Activated naive CD8-positive, alpha-beta T cell treated with anti-CD3 and anti-CD28 coated beads for 36 hours (primary cell): ENCODE data around the gene SSR3. TPM values are rescaled to one million over a fixed set of nuclear protein-coding genes. Genes with fewer than 3 reads are reported as not detected.

Experiments
- DNase-seq: peaks from one replicate; pipeline ENCODE4 v3.0.0; 2021
- H3K27ac Mint-ChIP-seq: one replicate; pipeline ENCODE4 v1.8.0; 2022; ENCODE audit warnings: mild to moderate bottlenecking, moderate library complexity, mixed read lengths
- H3K27me3 Mint-ChIP-seq: one replicate; pipeline ENCODE4 v1.8.0; 2022; ENCODE audit warnings: mild to moderate bottlenecking, mixed read lengths
- H3K36me3 Mint-ChIP-seq: one replicate; pipeline ENCODE4 v1.8.0; 2021; ENCODE audit warnings: mild to moderate bottlenecking, mixed read lengths
- H3K4me1 Mint-ChIP-seq: one replicate; pipeline ENCODE4 v1.8.0; 2021; ENCODE audit warnings: mixed read lengths
- H3K4me3 Mint-ChIP-seq: one replicate; pipeline ENCODE4 v1.8.0; 2022; ENCODE audit warnings: mild to moderate bottlenecking, moderate library complexity, mixed read lengths
- H3K9me3 Mint-ChIP-seq: one replicate; pipeline ENCODE4 v1.8.0; 2022; ENCODE audit warnings: mixed read lengths
- total RNA-seq, 2 experiments: library from RNA; stranded (reverse); gene quantifications; one replicate each; pipeline ENCODE4 v1.2.3, GENCODE V29; 2021

The SSR3 gene
- total RNA-seq, 2 experiments from 2014 or later = 175 to 176 TPM

- peaks cover 36% of the 10 kb centered on the region for H3K4me1 Mint-ChIP-seq
- peak overlapping the region; percentile 96 for H3K4me3 Mint-ChIP-seq
- H3K27ac Mint-ChIP-seq = peak overlapping the region; percentile 94
- no peaks in the 10 kb centered on the region for H3K27me3 Mint-ChIP-seq
- DNase-seq = no peak
- no peaks in the 10 kb centered on the region for H3K9me3 Mint-ChIP-seq
- H3K36me3 Mint-ChIP-seq = peaks cover 34% of the 10 kb centered on the region
Measured at GRCh38 chr3:156553705-156554356, 1.1 kb downstream of the SSR3 start.

- Mint-ChIP-seq H3K4me3 (peak overlapping the region; percentile 45), H3K9me3 (no peaks in the 10 kb centered on the region), H3K27ac (no peak overlapping the region), H3K4me1 (peaks cover 36% of the 10 kb centered on the region), H3K27me3 (no peaks in the 10 kb centered on the region), H3K36me3 (peaks cover 39% of the 10 kb centered on the region)
- DNase-seq = no peak
Measured at GRCh38 chr3:156552973-156553372, 1.9 kb downstream of the SSR3 start.

DNA sequence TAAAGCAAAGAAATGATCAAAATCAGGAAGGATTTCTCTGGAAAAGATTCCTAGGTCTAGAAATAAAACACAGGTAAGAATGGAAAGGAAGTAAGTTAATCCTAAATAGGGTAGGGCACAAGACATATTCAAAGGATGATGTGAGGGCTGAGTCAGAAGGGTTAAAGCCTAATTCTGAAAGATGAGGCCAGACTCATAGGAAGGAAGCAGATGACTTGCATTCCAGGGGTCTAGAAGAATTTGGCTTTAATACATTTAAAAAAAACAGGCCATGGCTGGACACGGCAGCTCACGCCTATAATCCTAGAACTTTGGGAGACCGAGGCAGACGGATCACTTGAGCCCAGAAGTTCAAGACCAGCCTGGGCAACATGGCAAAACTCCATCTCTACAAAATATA lies 3.2 kb downstream of the SSR3 start:
- H3K4me1 Mint-ChIP-seq = peaks cover 43% of the 10 kb centered on the region
- no peak overlapping the region for H3K4me3 Mint-ChIP-seq
- no peak for DNase-seq
- H3K27me3 Mint-ChIP-seq = no peaks in the 10 kb centered on the region
- no peaks in the 10 kb centered on the region for H3K9me3 Mint-ChIP-seq
- peaks cover 48% of the 10 kb centered on the region for H3K36me3 Mint-ChIP-seq
- no peak overlapping the region for H3K27ac Mint-ChIP-seq

DNA sequence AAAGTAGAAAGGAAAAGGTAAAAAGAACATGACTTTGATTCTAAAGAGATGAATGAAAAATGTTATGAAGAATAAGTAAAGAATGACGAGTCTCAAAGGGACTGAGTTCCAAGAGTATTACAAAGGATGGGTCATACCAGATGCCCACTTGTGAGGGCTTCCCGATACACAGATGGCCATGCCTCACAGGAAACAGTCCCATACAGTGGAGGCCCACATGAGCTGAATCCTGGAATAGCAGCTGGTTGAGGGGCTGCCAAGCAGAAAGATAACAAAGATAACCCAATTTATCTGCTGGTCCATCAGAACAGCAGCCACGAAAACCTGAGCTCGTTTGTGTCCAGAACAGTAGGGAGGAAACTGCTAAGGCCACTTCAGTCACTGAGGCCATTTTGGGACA lies 3.7 kb downstream of the SSR3 start:
- Mint-ChIP-seq H3K27me3 (no peaks in the 10 kb centered on the region), H3K4me3 (no peak overlapping the region), H3K36me3 (peaks cover 53% of the 10 kb centered on the region), H3K4me1 (peaks cover 48% of the 10 kb centered on the region), H3K27ac (no peak overlapping the region), H3K9me3 (no peaks in the 10 kb centered on the region)
- DNase-seq = no peak

- no peak overlapping the region for H3K27ac Mint-ChIP-seq
- no peak overlapping the region for H3K4me3 Mint-ChIP-seq
- no peaks in the 10 kb centered on the region for H3K9me3 Mint-ChIP-seq
- peaks cover 56% of the 10 kb centered on the region for H3K36me3 Mint-ChIP-seq
- no peaks in the 10 kb centered on the region for H3K27me3 Mint-ChIP-seq
- peaks cover 47% of the 10 kb centered on the region for H3K4me1 Mint-ChIP-seq
- no peak for DNase-seq
Measured at GRCh38 chr3:156548902-156549301, 6.0 kb downstream of the SSR3 start.

DNA sequence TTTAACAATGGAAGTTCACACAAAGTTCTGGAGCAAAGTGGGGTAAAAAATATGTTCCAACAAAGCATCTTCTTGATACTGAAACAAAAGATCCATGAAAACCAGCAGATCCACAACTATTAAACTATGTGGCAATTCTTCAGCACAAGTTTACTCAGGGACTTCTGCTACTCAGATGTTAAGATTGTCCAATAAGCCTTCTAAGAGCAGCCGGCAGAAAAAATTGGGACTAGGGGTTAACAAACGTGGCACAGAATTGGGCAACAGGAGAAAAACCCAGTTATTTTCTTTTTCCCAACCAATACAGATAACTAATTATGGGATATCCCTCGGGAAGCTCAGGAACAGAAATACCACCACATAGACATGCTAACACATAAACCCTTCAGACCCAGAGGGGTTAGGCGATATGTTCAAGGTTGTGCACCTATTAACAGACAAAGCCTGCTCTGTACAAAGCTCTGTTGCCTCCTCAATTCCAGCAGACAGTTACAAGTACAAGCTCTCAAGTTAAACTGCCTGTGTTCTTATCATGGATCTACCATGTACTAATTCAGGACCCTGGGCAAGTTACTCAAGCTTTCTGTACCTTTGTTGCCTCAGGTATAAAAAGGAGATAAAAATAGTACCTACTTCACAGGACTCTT lies 6.8 kb downstream of the SSR3 start:
- DNase-seq = no peak
- H3K27me3 Mint-ChIP-seq = no peaks in the 10 kb centered on the region
- no peak overlapping the region for H3K4me3 Mint-ChIP-seq
- H3K36me3 Mint-ChIP-seq = peaks cover 52% of the 10 kb centered on the region
- no peak overlapping the region for H3K27ac Mint-ChIP-seq
- H3K4me1 Mint-ChIP-seq = peaks cover 44% of the 10 kb centered on the region
- no peaks in the 10 kb centered on the region for H3K9me3 Mint-ChIP-seq

DNA sequence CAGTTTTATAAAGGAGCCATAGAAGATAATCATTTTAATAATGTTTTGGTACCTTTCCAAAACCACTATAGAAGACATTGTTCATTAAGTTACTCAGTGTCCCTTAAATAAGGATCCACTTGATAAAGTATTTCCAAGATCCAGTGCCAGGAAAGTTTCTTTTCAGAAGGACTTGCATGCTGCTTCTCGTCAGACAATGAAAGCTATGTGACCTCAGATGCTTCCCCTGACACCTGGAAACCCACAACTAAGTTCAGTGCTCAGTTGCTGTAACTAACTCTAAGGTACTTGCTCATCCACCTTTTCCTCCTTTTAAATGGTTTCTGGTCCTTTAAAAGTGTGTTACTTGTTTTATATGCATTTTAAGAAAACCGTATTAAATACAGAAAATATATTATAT lies 7.3 kb downstream of the SSR3 start:
- H3K9me3 Mint-ChIP-seq = no peaks in the 10 kb centered on the region
- no peak overlapping the region for H3K4me3 Mint-ChIP-seq
- peaks cover 47% of the 10 kb centered on the region for H3K36me3 Mint-ChIP-seq
- DNase-seq = no peak
- peaks cover 41% of the 10 kb centered on the region for H3K4me1 Mint-ChIP-seq
- no peaks in the 10 kb centered on the region for H3K27me3 Mint-ChIP-seq
- H3K27ac Mint-ChIP-seq = no peak overlapping the region

GRCh38 chr3:156543043-156543555 lies 11.8 kb downstream of the SSR3 start:
- Mint-ChIP-seq H3K4me3 (no peak overlapping the region), H3K9me3 (no peaks in the 10 kb centered on the region), H3K27me3 (no peaks in the 10 kb centered on the region), H3K4me1 (peaks cover 17% of the 10 kb centered on the region), H3K36me3 (peaks cover 24% of the 10 kb centered on the region), H3K27ac (no peak overlapping the region)
- DNase-seq = no peak

GRCh38 chr3:156542101-156543042 lies 12.5 kb downstream of the SSR3 start:
- H3K4me1 Mint-ChIP-seq = peaks cover 16% of the 10 kb centered on the region
- H3K36me3 Mint-ChIP-seq = peaks cover 20% of the 10 kb centered on the region
- H3K4me3 Mint-ChIP-seq = no peak overlapping the region
- DNase-seq = no peak
- no peaks in the 10 kb centered on the region for H3K9me3 Mint-ChIP-seq
- no peak overlapping the region for H3K27ac Mint-ChIP-seq
- H3K27me3 Mint-ChIP-seq = no peaks in the 10 kb centered on the region

DNA sequence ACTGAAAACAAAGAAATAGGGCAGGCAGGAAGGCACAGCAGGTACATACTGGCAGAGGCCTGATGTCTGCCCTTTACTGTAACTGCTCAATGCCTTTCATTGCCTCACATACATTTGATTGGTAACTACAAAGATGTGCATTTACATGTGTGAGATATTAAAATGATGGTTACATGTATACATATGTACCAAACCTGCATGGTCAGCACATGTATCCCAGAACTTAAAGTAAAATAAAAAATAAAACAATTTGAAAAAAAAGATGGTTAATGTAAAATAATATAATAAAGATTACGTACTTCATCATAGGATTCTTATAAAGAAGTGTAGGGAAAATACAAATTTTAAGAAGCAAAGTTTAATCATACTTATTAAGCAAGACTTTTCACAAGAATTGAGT lies 15.1 kb downstream of the SSR3 start:
- no peak for DNase-seq
- Mint-ChIP-seq H3K9me3 (no peaks in the 10 kb centered on the region), H3K4me3 (no peak overlapping the region), H3K27me3 (no peaks in the 10 kb centered on the region), H3K27ac (no peak overlapping the region), H3K4me1 (peaks cover 5% of the 10 kb centered on the region), H3K36me3 (peaks cover 4% of the 10 kb centered on the region)

DNA sequence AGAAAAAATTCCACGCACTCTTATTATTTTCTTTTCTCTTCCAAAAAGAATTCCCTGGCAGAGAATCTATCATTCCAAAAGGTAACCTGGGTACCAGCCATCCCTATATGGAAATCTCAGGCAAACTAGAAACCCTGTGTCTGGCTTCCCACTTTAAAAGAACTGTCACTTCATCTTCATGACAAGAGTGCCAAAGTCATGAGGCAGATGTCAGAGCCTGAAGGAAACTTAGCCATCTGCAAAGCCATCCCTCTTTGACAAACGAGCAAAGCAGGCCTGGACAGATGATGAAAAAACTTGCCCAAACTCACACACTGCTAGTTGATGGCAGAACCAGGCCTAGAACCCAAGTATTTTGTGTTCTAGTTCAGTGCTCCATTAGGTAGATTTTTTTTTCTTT lies 15.9 kb downstream of the SSR3 start:
- H3K4me3 Mint-ChIP-seq = no peak overlapping the region
- no peak for DNase-seq
- no peaks in the 10 kb centered on the region for H3K9me3 Mint-ChIP-seq
- H3K27ac Mint-ChIP-seq = no peak overlapping the region
- H3K27me3 Mint-ChIP-seq = no peaks in the 10 kb centered on the region
- peaks cover 4% of the 10 kb centered on the region for H3K36me3 Mint-ChIP-seq
- peaks cover 5% of the 10 kb centered on the region for H3K4me1 Mint-ChIP-seq

- Mint-ChIP-seq H3K9me3 (no peaks in the 10 kb centered on the region), H3K27ac (no peak overlapping the region), H3K36me3 (peaks cover 4% of the 10 kb centered on the region), H3K27me3 (no peaks in the 10 kb centered on the region), H3K4me3 (no peak overlapping the region), H3K4me1 (peaks cover 5% of the 10 kb centered on the region)
- no peak for DNase-seq
Measured at GRCh38 chr3:156536524-156537316, 18.2 kb downstream of the SSR3 start.

DNA sequence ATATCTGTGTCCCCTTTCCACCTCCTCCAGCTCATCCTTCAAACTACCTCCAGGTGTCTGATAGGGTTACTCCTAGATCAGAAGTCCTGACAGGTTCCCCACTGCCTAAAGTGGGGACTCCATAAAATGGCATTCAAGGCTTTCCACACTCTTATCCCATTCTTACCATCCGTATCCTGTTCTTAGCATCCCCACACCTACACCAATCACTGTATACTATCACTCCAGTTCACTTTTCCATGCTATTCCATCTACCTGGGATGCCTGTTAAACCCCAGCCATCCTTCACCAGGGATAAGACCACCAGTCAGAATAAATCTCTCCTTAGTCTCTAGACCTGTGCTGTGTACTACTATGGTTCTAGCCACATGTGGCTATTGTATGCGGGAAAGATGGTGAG lies 19.1 kb downstream of the SSR3 start:
- Mint-ChIP-seq H3K4me3 (no peak overlapping the region), H3K36me3 (peaks cover 4% of the 10 kb centered on the region), H3K4me1 (peaks cover 5% of the 10 kb centered on the region), H3K27ac (no peak overlapping the region), H3K27me3 (no peaks in the 10 kb centered on the region), H3K9me3 (no peaks in the 10 kb centered on the region)
- no peak for DNase-seq

DNA sequence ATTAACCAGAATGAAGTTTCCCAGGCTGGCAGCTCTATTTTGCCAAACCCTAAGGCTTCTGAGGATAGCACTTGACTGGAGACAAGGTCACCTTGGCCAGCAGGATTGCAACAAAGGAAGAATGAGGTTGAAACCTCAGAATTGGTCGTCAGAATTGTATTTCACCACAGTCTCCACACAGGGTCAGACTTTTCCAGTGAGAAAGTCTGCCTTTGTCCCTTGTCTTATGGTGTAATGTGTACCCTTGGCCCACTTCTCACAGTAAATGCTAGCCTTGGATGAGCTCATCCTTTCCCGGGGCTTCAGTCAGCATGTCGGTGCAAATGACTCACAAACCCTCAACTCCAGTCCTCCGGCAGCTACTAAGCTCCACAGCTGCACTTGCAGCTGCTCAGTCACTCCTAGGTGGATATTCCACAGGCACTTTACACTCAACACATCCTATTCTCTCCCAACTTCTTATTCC lies 19.7 kb downstream of the SSR3 start:
- Mint-ChIP-seq H3K9me3 (no peaks in the 10 kb centered on the region), H3K4me1 (peaks cover 5% of the 10 kb centered on the region), H3K27ac (no peak overlapping the region), H3K4me3 (no peak overlapping the region), H3K27me3 (no peaks in the 10 kb centered on the region), H3K36me3 (peaks cover 4% of the 10 kb centered on the region)
- peak; percentile 29 for DNase-seq
